ENCODE results near the gene ASB18.

- TF ChIP-seq CTCF (IDR thresholded peaks at IDR 0.05; ENCODE audit: low read depth, low read length, poor library complexity, severe bottlenecking) (no peak), EZH2phosphoT487 (IDR thresholded peaks at IDR 0.05; ENCODE audit: borderline replicate concordance, low read length) (no peak)
Observed at GRCh38 chr2:236167297-236168109, 96.7 kb downstream of the ASB18 start.
